HK-2 (cell line): Measurements from ENCODE around the gene RNF44.
"Not testable (repeated sequence)": the region's sequence is repeated elsewhere in the genome, so short reads cannot be mapped to it uniquely, and the experiment has no call there.

Source experiments
- DNase-seq: peaks from one replicate; pipeline ENCODE4 v3.0.0-alpha.2; 2018; ENCODE audit not compliant: unreplicated experiment

RNF44 gene

GRCh38 chr5:176552332-176552869 is 15.2 kb upstream of the RNF44 start:
- no peak for DNase-seq

GRCh38 chr5:176550937-176551336 is 13.7 kb upstream of the RNF44 start:
- DNase-seq = not testable (repeated sequence)

GRCh38 chr5:176550275-176550831 is 13.2 kb upstream of the RNF44 start:
- DNase-seq = no peak

GRCh38 chr5:176549871-176550270 is 12.7 kb upstream of the RNF44 start:
- no peak for DNase-seq

GRCh38 chr5:176548967-176549444 is 11.8 kb upstream of the RNF44 start, which contains the start of gene CDHR2:
TSS of gene CDHR2 (plus strand) at chr5:176549342. CDS start at chr5:176565353, 16,011 bp downstream.
- DNase-seq = no peak

- DNase-seq = no peak
Measured at GRCh38 chr5:176547802-176548201, 10.6 kb upstream of the RNF44 start.

- DNase-seq = no peak
Measured at GRCh38 chr5:176545737-176546509, 8.7 kb upstream of the RNF44 start.

GRCh38 chr5:176545388-176545736 is 8.2 kb upstream of the RNF44 start:
- DNase-seq = no peak

- peak; percentile 58 for DNase-seq
Measured at GRCh38 chr5:176543428-176544182, 6.4 kb upstream of the RNF44 start.

GRCh38 chr5:176542596-176543427 is 5.6 kb upstream of the RNF44 start:
- no peak for DNase-seq

- no peak for DNase-seq
Measured at GRCh38 chr5:176542135-176542595, 5.0 kb upstream of the RNF44 start.

GRCh38 chr5:176541338-176542134 is 4.3 kb upstream of the RNF44 start:
- DNase-seq = peak; percentile 36

GRCh38 chr5:176540956-176541337 is 3.7 kb upstream of the RNF44 start:
- no peak for DNase-seq

GRCh38 chr5:176540476-176540899 is 3.3 kb upstream of the RNF44 start:
- DNase-seq = no peak

- DNase-seq = no peak
Measured at GRCh38 chr5:176538989-176539384, 1.8 kb upstream of the RNF44 start.

GRCh38 chr5:176538230-176538988 is 1.2 kb upstream of the RNF44 start:
- DNase-seq = no peak

- DNase-seq = peak; percentile 93
Measured at GRCh38 chr5:176537554-176538229, 490 bp upstream of the RNF44 start.

- peak; percentile 64 for DNase-seq
Measured at GRCh38 chr5:176536132-176536901, 885 bp downstream of the RNF44 start.
